K562 (cell line): Measurements from ENCODE around the gene PLSCR3.

ENCODE experiments used
- GATA2 ChIP-seq: sonication (generic); formaldehyde crosslinking; IDR thresholded peaks from 2 replicates; pipeline ENCODE4 v1.4.0; 2020; ENCODE audit warnings: mild to moderate bottlenecking, missing genetic modification reagents
- HDAC2 ChIP-seq: fragments of 450-650 bp; IDR thresholded peaks from 2 replicates; pipeline ENCODE4 v1.6.1; 2016; ENCODE audit warnings: mild to moderate bottlenecking
- POLR2A ChIP-seq: fragments of 450-650 bp; conservative IDR thresholded peaks from 2 replicates; pipeline ENCODE4 v1.6.1; 2016
- TF ChIP-seq, protein P1 (sequence below): fragments of 250-450 bp; sonication (Bioruptor Pico); IDR thresholded peaks from 2 replicates; pipeline ENCODE4 v1.4.0; 2020; ENCODE audit warnings: mild to moderate bottlenecking, moderate library complexity

DNA sequence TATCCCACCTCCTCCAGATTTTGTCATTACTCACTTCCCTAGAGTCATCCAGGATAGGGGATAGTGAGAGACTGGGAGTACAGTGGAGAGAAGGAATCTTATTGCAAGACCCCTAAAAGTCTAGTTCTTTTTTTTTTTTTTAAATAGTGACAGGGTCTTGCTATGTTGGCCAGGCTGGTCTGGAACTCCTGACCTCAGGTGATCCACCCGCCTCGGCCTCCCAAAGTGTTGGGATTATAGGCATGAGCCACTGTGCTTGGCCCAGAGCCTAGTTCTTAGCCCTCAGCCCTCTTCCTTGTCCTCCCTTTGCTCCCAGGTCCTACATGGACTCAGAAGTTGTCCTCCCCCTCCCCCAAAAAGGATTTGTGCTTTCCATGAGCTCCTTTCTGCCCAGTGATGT lies 47.8 kb upstream of the PLSCR3 start:
- TF ChIP-seq GATA2: no peak
- TF ChIP-seq POLR2A: no peak
- TF ChIP-seq HDAC2: no peak
- TF ChIP-seq, protein P1, sequence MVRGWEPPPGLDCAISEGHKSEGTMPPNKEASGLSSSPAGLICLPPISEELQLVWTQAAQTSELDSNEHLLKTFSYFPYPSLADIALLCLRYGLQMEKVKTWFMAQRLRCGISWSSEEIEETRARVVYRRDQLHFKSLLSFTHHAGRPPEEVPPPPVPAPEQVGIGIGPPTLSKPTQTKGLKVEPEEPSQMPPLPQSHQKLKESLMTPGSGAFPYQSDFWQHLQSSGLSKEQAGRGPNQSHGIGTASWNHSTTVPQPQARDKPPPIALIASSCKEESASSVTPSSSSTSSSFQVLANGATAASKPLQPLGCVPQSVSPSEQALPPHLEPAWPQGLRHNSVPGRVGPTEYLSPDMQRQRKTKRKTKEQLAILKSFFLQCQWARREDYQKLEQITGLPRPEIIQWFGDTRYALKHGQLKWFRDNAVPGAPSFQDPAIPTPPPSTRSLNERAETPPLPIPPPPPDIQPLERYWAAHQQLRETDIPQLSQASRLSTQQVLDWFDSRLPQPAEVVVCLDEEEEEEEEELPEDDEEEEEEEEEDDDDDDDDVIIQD (CRISPR knock-in tag): no peak
